HG02610 (cell line): ENCODE measurements around the gene TEDC1.

Experiments
- ATAC-seq: cut with Tn5 transposase; IDR thresholded peaks from one replicate; pipeline ENCODE4 v1.9.1; 2021; ENCODE audit warnings: mild to moderate bottlenecking, moderate library complexity; ENCODE audit not compliant: unreplicated experiment

Gene TEDC1

GRCh38 chr14:105517096-105517495 is 26.1 kb downstream of the TEDC1 start:
- ATAC-seq = no peak

- no peak for ATAC-seq
Observed at GRCh38 chr14:105519946-105520698, 29.1 kb downstream of the TEDC1 start.

- no peak for ATAC-seq
Observed at GRCh38 chr14:105525326-105525725, 34.3 kb downstream of the TEDC1 start.

GRCh38 chr14:105525861-105526775 is 35.1 kb downstream of the TEDC1 start, which contains the start of gene TMEM121:
TSS of gene TMEM121 (plus strand) at chr14:105526583. CDS start at chr14:105528835, 2,252 bp downstream.
- no peak for ATAC-seq

- ATAC-seq = no peak
Observed at GRCh38 chr14:105526776-105527380, 35.8 kb downstream of the TEDC1 start.

- no peak for ATAC-seq
Observed at GRCh38 chr14:105527381-105527825, 36.4 kb downstream of the TEDC1 start.

- ATAC-seq = no peak
Observed at GRCh38 chr14:105527826-105528585, 37.0 kb downstream of the TEDC1 start.

GRCh38 chr14:105528586-105529318 is 37.7 kb downstream of the TEDC1 start:
- no peak for ATAC-seq

- no peak for ATAC-seq
Observed at GRCh38 chr14:105529319-105529568, 38.2 kb downstream of the TEDC1 start.

- ATAC-seq = no peak
Observed at GRCh38 chr14:105529569-105530284, 38.7 kb downstream of the TEDC1 start.

GRCh38 chr14:105530285-105531087 is 39.4 kb downstream of the TEDC1 start:
- no peak for ATAC-seq

GRCh38 chr14:105531088-105531893 is 40.2 kb downstream of the TEDC1 start:
- no peak for ATAC-seq

- no peak for ATAC-seq
Observed at GRCh38 chr14:105531894-105532623, 41.0 kb downstream of the TEDC1 start.

GRCh38 chr14:105532735-105533141 is 41.7 kb downstream of the TEDC1 start:
- no peak for ATAC-seq

GRCh38 chr14:105533391-105533790 is 42.3 kb downstream of the TEDC1 start:
- no peak for ATAC-seq

GRCh38 chr14:105533811-105534498 is 42.9 kb downstream of the TEDC1 start:
- ATAC-seq = no peak

- no peak for ATAC-seq
Observed at GRCh38 chr14:105534586-105534985, 43.5 kb downstream of the TEDC1 start.
